ENCODE results near the gene LYST.

- no peak for TF ChIP-seq CTCF (IDR thresholded peaks at IDR 0.05; ENCODE audit: insufficient read depth, low read length, poor library complexity, severe bottlenecking)
- TF ChIP-seq EZH2phosphoT487 (conservative IDR thresholded peaks at IDR 0.05; ENCODE audit: low read length): no peak
These were observed 238.2 kb downstream of the LYST start for GRCh38 chr1:235628316-235629005.
